Measurements from ENCODE around the gene SEMA6C.
"Not testable (repeated sequence)": the region's sequence is repeated elsewhere in the genome, so short reads cannot be mapped to it uniquely, and the experiment has no call there.

The SEMA6C gene, protein sequence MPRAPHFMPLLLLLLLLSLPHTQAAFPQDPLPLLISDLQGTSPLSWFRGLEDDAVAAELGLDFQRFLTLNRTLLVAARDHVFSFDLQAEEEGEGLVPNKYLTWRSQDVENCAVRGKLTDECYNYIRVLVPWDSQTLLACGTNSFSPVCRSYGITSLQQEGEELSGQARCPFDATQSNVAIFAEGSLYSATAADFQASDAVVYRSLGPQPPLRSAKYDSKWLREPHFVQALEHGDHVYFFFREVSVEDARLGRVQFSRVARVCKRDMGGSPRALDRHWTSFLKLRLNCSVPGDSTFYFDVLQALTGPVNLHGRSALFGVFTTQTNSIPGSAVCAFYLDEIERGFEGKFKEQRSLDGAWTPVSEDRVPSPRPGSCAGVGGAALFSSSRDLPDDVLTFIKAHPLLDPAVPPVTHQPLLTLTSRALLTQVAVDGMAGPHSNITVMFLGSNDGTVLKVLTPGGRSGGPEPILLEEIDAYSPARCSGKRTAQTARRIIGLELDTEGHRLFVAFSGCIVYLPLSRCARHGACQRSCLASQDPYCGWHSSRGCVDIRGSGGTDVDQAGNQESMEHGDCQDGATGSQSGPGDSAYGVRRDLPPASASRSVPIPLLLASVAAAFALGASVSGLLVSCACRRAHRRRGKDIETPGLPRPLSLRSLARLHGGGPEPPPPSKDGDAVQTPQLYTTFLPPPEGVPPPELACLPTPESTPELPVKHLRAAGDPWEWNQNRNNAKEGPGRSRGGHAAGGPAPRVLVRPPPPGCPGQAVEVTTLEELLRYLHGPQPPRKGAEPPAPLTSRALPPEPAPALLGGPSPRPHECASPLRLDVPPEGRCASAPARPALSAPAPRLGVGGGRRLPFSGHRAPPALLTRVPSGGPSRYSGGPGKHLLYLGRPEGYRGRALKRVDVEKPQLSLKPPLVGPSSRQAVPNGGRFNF

DNA sequence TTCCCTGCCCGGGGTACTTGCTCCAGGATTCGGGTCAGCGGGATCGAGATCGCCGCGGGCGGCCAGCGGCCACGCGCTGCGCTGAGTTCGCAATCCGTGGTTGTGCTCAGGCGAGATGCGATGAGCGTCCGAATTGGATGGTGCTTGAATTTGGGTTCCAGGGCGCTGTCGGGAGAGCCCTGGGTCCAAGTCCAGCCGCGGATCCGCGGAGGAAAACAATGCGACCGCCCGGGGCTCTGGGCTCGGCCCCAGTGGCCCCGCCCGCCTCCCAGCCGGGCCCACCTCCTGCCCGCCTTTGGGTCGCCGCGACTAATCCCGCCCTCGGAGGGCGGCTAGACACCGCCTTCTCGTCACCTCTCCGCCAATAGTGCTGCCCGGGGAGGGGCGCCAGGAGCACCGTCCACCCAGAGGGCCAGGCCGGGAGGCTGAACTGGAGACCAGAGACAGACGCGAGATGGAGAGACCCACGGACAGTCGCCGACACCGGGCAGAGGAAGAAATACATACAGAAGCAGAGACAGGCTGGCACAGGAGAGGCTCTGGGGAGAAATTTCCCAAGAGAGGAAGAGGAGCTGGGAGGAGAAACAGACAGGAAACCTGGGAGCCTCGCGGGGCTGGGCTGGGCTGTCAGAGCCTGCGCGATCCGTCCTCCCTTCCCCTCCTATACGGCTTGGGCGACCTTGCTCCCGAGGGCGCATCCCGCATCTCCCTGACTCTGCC lies at the start of gene SEMA6C:
SEMA6C (minus strand) TSS at position 220 of the 720 bp plus-strand sequence. CDS start 4,010 bp downstream, outside the sequence.
- peak; percentile 91 for DNase-seq

DNA sequence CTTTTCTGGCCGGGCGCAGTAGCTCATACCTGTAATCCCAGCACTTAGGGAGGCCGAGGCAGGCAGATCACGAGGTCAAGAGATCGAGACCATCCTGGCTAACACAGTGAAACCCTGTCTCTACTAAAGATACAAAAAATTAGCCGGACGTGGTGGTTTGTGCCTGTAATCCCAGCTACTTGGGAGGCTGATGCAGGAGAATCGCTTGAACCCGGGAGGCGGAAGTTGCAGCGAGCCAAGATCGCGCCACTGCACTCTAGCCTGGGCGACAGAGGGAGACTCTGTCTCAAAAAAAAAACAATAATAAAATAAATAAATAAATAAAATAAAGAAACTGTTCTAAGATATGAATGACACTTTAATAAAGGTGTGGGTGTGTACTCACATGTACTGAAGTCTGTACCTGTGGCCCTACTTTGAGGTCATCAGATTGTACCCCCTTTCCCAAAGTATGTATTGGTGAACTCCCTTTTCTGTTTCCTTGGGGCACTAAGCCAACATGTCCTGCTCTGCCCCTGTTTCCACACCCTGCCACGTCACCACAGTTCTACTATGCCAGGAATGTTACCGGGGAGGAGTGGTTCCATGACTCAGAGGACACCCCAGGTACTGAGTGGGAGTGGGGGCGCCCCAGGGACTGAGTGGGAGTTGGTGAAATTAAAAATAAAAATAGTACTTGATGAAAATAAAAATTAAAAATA lies 48.6 kb upstream of the SEMA6C start:
- DNase-seq, result peak; percentile 31

- no peak for DNase-seq
Observed at GRCh38 chr1:151193856-151194255, 47.4 kb upstream of the SEMA6C start.

- DNase-seq, result no peak
Observed at GRCh38 chr1:151193304-151193703, 46.9 kb upstream of the SEMA6C start.

DNA sequence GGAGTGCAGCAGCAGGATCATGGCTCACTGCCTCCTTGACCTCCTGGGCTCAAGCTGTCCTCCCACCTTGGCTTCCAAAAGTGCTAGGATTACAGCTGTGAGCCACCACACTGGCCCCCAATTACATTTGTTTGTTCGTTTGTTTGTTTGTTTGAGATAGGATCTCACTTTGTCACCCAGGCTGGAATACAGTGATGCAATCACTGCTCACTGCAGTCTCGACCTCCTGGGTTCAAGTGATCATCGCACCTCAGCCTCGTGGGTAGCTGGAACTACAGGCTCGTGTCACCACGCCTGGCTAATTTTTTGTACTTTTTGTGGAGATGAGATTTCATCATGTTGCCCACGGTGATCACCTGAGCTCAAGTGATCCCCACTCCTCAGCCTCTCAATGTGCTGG lies 45.6 kb upstream of the SEMA6C start:
- DNase-seq, result no peak

- peak; percentile 89 for DNase-seq
Observed at GRCh38 chr1:151189637-151190445, 43.4 kb upstream of the SEMA6C start, which contains the start of gene VPS72. VPS72 (minus strand) TSS chr1:151190197; CDS start chr1:151190121, 76 bp downstream.

DNA sequence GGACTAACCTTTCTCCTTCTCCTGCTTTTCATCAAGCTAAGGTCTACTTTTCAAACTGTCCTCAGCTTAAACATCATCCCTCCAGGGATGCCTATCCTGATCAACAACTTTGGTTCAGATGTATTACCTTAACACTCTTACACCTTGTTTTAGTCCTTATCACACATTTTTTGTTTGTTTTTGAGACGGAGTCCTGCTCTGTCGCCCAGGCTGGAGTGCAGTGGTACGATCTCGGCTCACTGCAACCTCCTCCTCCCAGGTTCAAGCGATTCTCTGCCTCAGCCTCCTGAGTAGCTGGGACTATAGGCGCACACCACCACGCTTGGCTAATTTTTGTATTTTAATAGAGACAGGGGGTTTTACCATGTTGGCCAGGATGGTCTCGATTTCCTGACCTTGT lies 42.2 kb upstream of the SEMA6C start:
- DNase-seq, result not testable (repeated sequence)

DNA sequence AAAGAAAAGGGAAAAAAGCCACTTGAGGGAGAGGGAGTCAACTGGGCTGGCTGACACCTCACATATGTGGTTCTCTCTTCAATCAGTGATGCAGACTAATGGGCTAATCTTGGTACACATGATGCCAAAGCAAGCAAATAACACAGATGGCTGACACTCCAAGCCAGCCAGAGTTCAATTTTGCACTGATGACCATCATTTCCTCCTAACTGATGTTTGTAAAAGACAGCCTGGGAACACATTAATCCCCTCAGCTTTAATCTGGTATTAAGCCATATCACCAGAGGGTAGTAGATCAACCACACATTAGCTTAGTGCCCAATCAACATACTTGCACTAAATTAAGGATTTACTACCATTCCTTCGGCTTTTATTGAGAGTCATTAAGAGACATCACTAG lies 40.8 kb upstream of the SEMA6C start:
- no peak for DNase-seq

- no peak for DNase-seq
Observed at GRCh38 chr1:151184211-151184610, 37.8 kb upstream of the SEMA6C start.

- DNase-seq, result no peak
Observed at GRCh38 chr1:151176514-151177045, 30.1 kb upstream of the SEMA6C start.

- no peak for DNase-seq
Observed at GRCh38 chr1:151175863-151176262, 29.4 kb upstream of the SEMA6C start, which contains the start of gene TMOD4. TMOD4 (minus strand) TSS chr1:151175981; CDS start chr1:151174875, 1,106 bp downstream.

DNA sequence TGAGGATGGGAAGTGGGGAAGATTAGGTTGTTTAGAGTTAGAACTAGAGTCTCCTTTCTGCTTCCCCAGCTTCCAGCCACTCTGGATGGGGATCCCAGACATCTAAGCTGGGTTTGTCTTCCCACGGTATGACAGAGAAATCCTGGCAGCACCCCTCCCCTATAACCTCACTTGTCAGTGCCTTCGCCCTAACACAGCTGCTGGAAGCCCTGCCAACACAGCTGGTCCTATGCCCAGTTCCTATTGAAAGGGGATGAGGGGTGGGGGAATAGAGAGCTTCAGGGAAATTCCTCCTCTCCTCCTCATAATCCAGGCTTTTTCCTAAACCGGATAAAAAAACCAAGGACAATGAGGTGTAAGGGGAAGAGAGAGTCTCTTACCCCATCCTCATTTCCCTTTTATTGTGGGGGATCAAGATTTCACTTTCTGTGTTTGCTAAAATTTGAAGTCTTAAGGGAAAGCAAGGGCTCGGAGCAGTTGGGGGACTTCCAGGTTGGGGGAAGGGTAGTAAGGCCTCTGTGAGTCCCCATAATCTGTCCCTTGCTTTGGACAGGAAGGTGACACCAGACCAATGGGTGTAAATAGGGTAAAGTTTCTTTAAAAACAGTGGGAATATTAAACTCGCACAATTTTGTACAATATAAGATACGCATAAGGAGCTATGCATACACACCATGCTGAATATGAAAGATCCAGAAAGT lies 28.8 kb upstream of the SEMA6C start:
- no peak for DNase-seq

DNA sequence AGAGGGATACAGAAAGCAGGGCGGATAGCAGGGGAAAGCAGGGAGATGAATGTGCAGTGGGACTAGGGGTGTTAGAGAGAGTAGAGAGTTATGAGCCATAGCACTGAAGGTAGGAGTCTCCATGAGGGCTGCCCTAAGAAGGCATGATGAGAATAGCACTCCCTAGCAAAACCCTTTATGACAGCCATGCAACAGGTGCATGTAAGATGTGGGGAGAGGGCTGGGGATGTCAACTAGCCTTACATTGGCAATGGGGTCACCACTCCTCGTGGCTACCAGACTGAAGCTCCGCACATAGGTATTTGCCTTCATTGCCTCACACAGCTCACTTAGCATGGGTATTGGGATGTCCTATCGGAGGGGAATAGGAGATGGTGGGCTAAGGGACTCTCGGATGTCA lies 24.8 kb upstream of the SEMA6C start:
- no peak for DNase-seq

- DNase-seq, result no peak
Observed at GRCh38 chr1:151167116-151167515, 20.7 kb upstream of the SEMA6C start.

GRCh38 chr1:151166505-151166956 lies 20.1 kb upstream of the SEMA6C start:
- no peak for DNase-seq

DNA sequence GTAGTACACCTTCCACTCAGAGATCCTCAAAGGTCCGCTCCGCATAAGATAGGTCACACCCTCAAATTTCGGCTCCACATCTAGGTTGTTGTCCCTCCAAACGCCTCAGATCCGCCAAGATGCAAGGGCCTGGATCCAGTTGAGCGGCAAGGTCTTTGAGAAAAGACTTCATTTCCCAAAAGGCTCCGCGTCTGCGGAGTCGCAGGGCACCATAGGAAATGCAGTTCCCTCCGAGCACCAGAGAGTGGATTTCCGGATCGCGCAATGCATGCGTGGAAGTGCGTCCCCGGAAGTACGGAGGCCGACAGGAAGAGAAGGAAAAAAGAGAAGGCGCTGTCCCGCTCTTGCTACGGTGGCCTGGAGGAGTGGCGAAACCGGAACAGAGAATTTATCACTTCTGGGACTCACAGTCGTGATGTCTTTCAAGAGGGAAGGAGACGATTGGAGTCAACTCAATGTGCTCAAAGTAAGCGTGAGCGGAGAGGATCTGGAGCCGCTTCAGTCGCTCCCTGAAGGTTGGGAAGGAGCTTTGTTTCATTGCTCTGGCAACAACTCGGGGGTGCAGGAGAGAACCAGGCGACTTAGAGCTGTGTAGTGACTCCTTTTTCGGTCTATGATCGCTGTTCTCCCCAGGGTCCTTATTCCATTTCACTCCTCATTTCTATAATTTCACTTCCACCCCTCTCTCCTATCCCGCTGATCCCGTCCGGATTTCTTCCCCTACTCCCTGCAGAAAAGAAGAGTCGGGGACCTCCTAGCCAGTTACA lies 19.5 kb upstream of the SEMA6C start, which contains the start of the genes LYSMD1 and SCNM1:
LYSMD1 (minus strand) TSS at position 165 of the 767 bp plus-strand sequence. CDS start 644 bp downstream, outside the sequence.
SCNM1 (plus strand) TSS at position 407 of the 767 bp plus-strand sequence; CDS start at position 416, 9 bp downstream.
- DNase-seq, result peak; percentile 96

GRCh38 chr1:151165281-151165737 lies 18.9 kb upstream of the SEMA6C start:
- no peak for DNase-seq

DNA sequence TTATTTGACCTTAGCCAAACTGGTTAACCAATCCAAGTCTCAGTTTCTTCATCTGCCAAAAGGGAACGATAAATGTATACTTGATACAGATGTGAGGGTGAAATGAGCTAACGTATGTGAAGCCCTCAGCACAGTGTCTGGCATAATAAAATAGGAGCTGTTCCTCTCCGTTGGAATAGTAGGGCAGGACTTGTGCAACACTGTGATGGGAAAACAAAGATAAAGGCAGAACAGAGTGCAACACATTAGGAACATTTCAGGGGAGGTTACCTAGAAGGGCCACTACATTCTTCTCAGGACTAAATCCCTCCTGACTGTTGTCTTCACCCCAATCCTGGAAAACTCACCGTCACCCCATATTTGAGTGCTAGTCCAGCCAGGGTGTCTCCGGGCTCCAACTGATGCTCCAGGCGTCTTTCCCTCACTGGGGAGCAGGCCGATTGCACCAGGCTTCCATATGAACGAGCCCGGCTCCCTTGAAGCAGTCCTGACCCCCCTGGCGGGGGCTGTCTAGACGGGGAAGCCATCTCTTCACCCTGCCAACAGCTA lies 18.4 kb upstream of the SEMA6C start:
- no peak for DNase-seq

DNA sequence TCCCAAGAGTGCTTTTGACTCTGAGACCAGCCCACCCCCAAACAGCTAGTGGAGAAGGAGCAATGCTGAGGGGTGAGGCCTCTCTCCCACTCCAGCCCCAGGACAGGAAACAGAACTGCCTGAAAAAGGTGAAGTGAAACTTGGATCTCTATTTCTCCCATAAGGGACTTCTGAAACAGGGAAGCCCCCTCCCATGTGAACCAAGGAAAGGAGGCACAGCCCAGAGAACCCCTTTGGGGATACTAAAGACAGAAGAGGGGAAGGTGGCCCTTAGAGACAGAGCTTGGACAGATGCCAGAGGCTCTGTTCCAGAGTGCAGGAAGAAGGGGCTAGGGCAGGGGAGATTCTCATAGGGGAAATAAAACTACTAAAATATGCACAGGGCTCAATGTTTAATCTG lies 12.9 kb upstream of the SEMA6C start:
- no peak for DNase-seq

Data from activated naive CD4-positive, alpha-beta T cell treated with Interleukin-2 at 50 U/mL for 16 hours (primary cell).